ENCODE results near the gene KIRREL2. TPM values are rescaled to one million over a fixed set of nuclear protein-coding genes. Genes with fewer than 3 reads are reported as not detected.
A peak's percentile ranks its signal among the peaks of the same experiment; 100 is the strongest.
"Not testable (repeated sequence)": the region's sequence is repeated elsewhere in the genome, so short reads cannot be mapped to it uniquely, and the experiment has no call there.

KIRREL2 gene
- total RNA-seq (2014; rRNA removed; shearing (Covaris generic)): not detected in 2 replicates
- 0.03 and 0.08 TPM in 2 replicates for polyA plus RNA-seq (2015; cell fraction: cytosol; rRNA removed)
- 0.13 and 0.16 TPM in 2 replicates for polyA plus RNA-seq (2015; cell fraction: nucleus; rRNA removed)

GRCh38 chr19:35856546-35857149 lies at the start of gene KIRREL2:
Gene KIRREL2 (plus strand): TSS chr19:35856911. CDS start chr19:35857120, 209 bp downstream.
- no peak for DNase-seq (ENCODE audit: low read depth)

- no peak for DNase-seq (ENCODE audit: low read depth)
Observed at GRCh38 chr19:35807633-35808032, 49.1 kb upstream of the KIRREL2 start.

GRCh38 chr19:35811317-35812219 lies 45.1 kb upstream of the KIRREL2 start:
- DNase-seq (ENCODE audit: low read depth): no peak

- DNase-seq (ENCODE audit: low read depth): no peak
Observed at GRCh38 chr19:35812220-35813042, 44.3 kb upstream of the KIRREL2 start, which contains the start of gene PRODH2. Gene PRODH2 (minus strand): TSS chr19:35812845. CDS start chr19:35812805, 40 bp downstream.

GRCh38 chr19:35813043-35813890 lies 43.4 kb upstream of the KIRREL2 start:
- no peak for DNase-seq (ENCODE audit: low read depth)

- DNase-seq (ENCODE audit: low read depth): no peak
Observed at GRCh38 chr19:35816262-35816661, 40.4 kb upstream of the KIRREL2 start.

GRCh38 chr19:35816846-35817245 lies 39.9 kb upstream of the KIRREL2 start:
- DNase-seq (ENCODE audit: low read depth): no peak

- DNase-seq (ENCODE audit: low read depth): no peak
Observed at GRCh38 chr19:35818445-35818844, 38.3 kb upstream of the KIRREL2 start.

- DNase-seq (ENCODE audit: low read depth): no peak
Observed at GRCh38 chr19:35822579-35822978, 34.1 kb upstream of the KIRREL2 start.

GRCh38 chr19:35824150-35824549 lies 32.6 kb upstream of the KIRREL2 start:
- no peak for DNase-seq (ENCODE audit: low read depth)

- peak; percentile 18 for DNase-seq (ENCODE audit: low read depth)
Observed at GRCh38 chr19:35828692-35829301, 27.9 kb upstream of the KIRREL2 start.

- no peak for DNase-seq (ENCODE audit: low read depth)
Observed at GRCh38 chr19:35830986-35831385, 25.7 kb upstream of the KIRREL2 start.

GRCh38 chr19:35832054-35832453 lies 24.7 kb upstream of the KIRREL2 start:
- no peak for DNase-seq (ENCODE audit: low read depth)

GRCh38 chr19:35833972-35834371 lies 22.7 kb upstream of the KIRREL2 start:
- DNase-seq (ENCODE audit: low read depth): no peak

- not testable (repeated sequence) for DNase-seq (ENCODE audit: low read depth)
Observed at GRCh38 chr19:35836096-35836495, 20.6 kb upstream of the KIRREL2 start.

GRCh38 chr19:35841961-35842595 lies 14.6 kb upstream of the KIRREL2 start:
- DNase-seq (ENCODE audit: low read depth): no peak

GRCh38 chr19:35842666-35843272 lies 13.9 kb upstream of the KIRREL2 start:
- no peak for DNase-seq (ENCODE audit: low read depth)

GRCh38 chr19:35843676-35844481 lies 12.8 kb upstream of the KIRREL2 start:
- DNase-seq (ENCODE audit: low read depth): no peak

All from HT1080 (cell line).